ENCODE measurements around the gene CSRNP2. TPM values are rescaled to one million over a fixed set of nuclear protein-coding genes. Genes with fewer than 3 reads are reported as not detected.

Gene CSRNP2
- total and polyA plus RNA-seq, 2 of the 13 experiments (the other 11 are each of a cell fraction or from before 2014, with no cell fraction given): 4.8 to 7.3 TPM

DNA sequence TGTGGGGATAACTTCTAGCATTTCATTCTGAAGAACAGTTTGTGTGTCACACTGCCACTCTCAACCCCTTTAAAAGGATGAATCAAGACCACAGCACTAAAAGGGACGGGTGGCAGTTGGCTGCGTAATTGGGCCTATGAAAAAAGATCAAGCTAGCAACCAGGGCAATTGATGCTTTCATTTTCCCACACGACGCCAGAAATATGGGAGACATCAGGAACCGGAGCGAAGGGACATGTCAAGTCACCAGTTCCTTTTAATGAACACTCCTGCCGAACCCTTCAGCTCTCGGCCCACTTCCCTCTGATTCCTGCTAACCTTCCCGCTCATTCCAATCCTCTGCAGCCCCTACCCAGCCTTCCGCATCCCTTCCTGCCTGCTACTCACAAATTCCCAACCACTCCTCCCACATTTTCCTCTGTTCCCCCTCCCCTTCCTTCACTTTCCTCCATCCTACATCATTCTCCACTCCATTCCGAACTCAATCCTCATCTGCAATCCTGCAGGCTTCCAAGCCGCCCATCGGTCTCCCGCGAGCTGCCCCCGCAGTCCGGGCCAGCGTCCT, 753 bp downstream of the CSRNP2 start (continued):
- no peak for TF ChIP-seq ZNF569 (CRISPR knock-in tag; IDR thresholded peaks at IDR 0.05; ENCODE audit: borderline replicate concordance)
- no peak for TF ChIP-seq RNF219 (CRISPR knock-in tag; IDR thresholded peaks at IDR 0.05)
- no peak for TF ChIP-seq GATA4 (IDR thresholded peaks at IDR 0.05; ENCODE audit: borderline replicate concordance, low read depth)
- TF ChIP-seq NFIB (CRISPR knock-in tag; IDR thresholded peaks at IDR 0.05; ENCODE audit: borderline replicate concordance): no peak
- TF ChIP-seq, protein P1, sequence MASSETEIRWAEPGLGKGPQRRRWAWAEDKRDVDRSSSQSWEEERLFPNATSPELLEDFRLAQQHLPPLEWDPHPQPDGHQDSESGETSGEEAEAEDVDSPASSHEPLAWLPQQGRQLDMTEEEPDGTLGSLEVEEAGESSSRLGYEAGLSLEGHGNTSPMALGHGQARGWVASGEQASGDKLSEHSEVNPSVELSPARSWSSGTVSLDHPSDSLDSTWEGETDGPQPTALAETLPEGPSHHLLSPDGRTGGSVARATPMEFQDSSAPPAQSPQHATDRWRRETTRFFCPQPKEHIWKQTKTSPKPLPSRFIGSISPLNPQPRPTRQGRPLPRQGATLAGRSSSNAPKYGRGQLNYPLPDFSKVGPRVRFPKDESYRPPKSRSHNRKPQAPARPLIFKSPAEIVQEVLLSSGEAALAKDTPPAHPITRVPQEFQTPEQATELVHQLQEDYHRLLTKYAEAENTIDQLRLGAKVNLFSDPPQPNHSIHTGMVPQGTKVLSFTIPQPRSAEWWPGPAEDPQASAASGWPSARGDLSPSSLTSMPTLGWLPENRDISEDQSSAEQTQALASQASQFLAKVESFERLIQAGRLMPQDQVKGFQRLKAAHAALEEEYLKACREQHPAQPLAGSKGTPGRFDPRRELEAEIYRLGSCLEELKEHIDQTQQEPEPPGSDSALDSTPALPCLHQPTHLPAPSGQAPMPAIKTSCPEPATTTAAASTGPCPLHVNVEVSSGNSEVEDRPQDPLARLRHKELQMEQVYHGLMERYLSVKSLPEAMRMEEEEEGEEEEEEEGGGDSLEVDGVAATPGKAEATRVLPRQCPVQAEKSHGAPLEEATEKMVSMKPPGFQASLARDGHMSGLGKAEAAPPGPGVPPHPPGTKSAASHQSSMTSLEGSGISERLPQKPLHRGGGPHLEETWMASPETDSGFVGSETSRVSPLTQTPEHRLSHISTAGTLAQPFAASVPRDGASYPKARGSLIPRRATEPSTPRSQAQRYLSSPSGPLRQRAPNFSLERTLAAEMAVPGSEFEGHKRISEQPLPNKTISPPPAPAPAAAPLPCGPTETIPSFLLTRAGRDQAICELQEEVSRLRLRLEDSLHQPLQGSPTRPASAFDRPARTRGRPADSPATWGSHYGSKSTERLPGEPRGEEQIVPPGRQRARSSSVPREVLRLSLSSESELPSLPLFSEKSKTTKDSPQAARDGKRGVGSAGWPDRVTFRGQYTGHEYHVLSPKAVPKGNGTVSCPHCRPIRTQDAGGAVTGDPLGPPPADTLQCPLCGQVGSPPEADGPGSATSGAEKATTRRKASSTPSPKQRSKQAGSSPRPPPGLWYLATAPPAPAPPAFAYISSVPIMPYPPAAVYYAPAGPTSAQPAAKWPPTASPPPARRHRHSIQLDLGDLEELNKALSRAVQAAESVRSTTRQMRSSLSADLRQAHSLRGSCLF (CRISPR knock-in tag; IDR thresholded peaks at IDR 0.05; ENCODE audit: borderline replicate concordance): no peak
- no peak; the same call in 1 of the 2 replicates for TF ChIP-seq ISL2 (CRISPR knock-in tag; IDR thresholded peaks at IDR 0.05)
- TF ChIP-seq ZBTB20 (CRISPR knock-in tag; IDR thresholded peaks at IDR 0.05; ENCODE audit: borderline replicate concordance, low read depth): no peak
- no peak for TF ChIP-seq ELK4 (CRISPR knock-in tag; IDR thresholded peaks at IDR 0.05; ENCODE audit: borderline replicate concordance)
- no peak for TF ChIP-seq ZNF253 (CRISPR knock-in tag; IDR thresholded peaks at IDR 0.05; ENCODE audit: borderline replicate concordance)
- TF ChIP-seq ZNF547 (CRISPR knock-in tag; IDR thresholded peaks at IDR 0.05): no peak
- no peak for TF ChIP-seq POLR2AphosphoS5 (IDR thresholded peaks at IDR 0.05; ENCODE audit: low read depth, low read length)
- no peak for TF ChIP-seq HNF4A (CRISPR knock-in tag; IDR thresholded peaks at IDR 0.05)
- no peak for TF ChIP-seq AHR (CRISPR knock-in tag; IDR thresholded peaks at IDR 0.05)
- 0 out of 2 replicates have a peak, but pooled peaks have one; percentile 19 for TF ChIP-seq SSRP1 (CRISPR knock-in tag; IDR thresholded peaks at IDR 0.05)
- no peak for TF ChIP-seq U2AF1 (optimal IDR thresholded peaks at IDR 0.05; ENCODE audit: low read depth, low read length)
- TF ChIP-seq MTA1 (CRISPR knock-in tag; IDR thresholded peaks at IDR 0.05; ENCODE audit: borderline replicate concordance): 0 out of 2 replicates have a peak, but pooled peaks have one; percentile 18
- no peak for TF ChIP-seq ETV6 (CRISPR knock-in tag; conservative IDR thresholded peaks at IDR 0.05)
- no peak for TF ChIP-seq ZNF746 (CRISPR knock-in tag; IDR thresholded peaks at IDR 0.05)
- no peak for TF ChIP-seq ZBTB1 (CRISPR knock-in tag; IDR thresholded peaks at IDR 0.05; ENCODE audit: borderline replicate concordance)
- TF ChIP-seq E2F2 (CRISPR knock-in tag; IDR thresholded peaks at IDR 0.05; ENCODE audit: borderline replicate concordance): no peak
- no peak for TF ChIP-seq ZFP1 (CRISPR knock-in tag; IDR thresholded peaks at IDR 0.05)

Measured in HepG2 (cell line).